Right lobe of liver (tissue), 6 donors: Measurements from ENCODE around the gene TBX4. TPM values are rescaled to one million over a fixed set of nuclear protein-coding genes. Genes with fewer than 3 reads are reported as not detected.
"Not testable (repeated sequence)": the region's sequence is repeated elsewhere in the genome, so short reads cannot be mapped to it uniquely, and the experiment has no call there.

Source experiments
- ATAC-seq, 4 donors: fragments of 200-7000 bp; cut with Tn5 transposase; one replicate each; pipeline ENCODE4 v1.9.1; 2020; ENCODE audit warnings: mild to moderate bottlenecking in 4 of 4, moderate library complexity in 4 of 4
- DNase-seq, 3 donors: peaks; one replicate each; pipeline ENCODE4 v3.0.0-alpha.2; 2020
- H3K27ac ChIP-seq, 3 donors: fragments of 200-600 bp; one replicate each; pipeline ENCODE4 v1.8.0; 2022
- H3K27me3 ChIP-seq, 2 donors: fragments of 200-600 bp; one replicate each; pipeline ENCODE4 v1.8.0; 2022
- H3K36me3 ChIP-seq, 4 donors: fragments of 200-600 bp; sonication (generic) in 1 of 4; one replicate each; pipeline versions ENCODE4 v1.5.1 to v1.8.0; 2017 to 2022; ENCODE audit warnings: control low read depth in 1 of 4
- H3K4me1 ChIP-seq, 4 donors: fragments of 200-600 bp; sonication (generic) in 1 of 4; one replicate each; pipeline versions ENCODE4 v1.5.1 to v1.8.0; 2017 to 2022; ENCODE audit warnings: control low read depth in 1 of 4
- H3K4me3 ChIP-seq, 3 donors: fragments of 200-600 bp; one replicate each; pipeline ENCODE4 v1.8.0; 2022
- H3K9me3 ChIP-seq, 4 donors: fragments of 200-600 bp; sonication (generic) in 1 of 4; one replicate each; pipeline versions ENCODE4 v1.5.1 to v1.8.0; 2017 to 2022; ENCODE audit warnings: control low read depth in 1 of 4
- POLR2A ChIP-seq: fragments of 450-650 bp; IDR thresholded peaks from one replicate; pipeline ENCODE4 v1.6.1; 2017; ENCODE audit warnings: antibody characterized with exemption, mild to moderate bottlenecking
- WGBS: methylation state at CpG from one replicate; pipeline ENCODE4 v1.1.6; 2018; ENCODE audit warnings: low coverage, low lambda C conversion rate; ENCODE audit not compliant: insufficient coverage; ENCODE audit errors: missing lambda C conversion rate; 5-methylcytosine and 5-hydroxymethylcytosine counted together
- intact Hi-C, 2 donors: fragments of 100-400 bp; cut with DNase I; formaldehyde crosslinking; loops; one replicate each; pipeline versions ENCODE4 v1.11.2 to v1.14.1; 2022
- total RNA-seq, 6 experiments: library from RNA; depleted of rRNA in 2 of 6; stranded (reverse); fragments of >200 nt in 2 of 6; fragmentation: NEBNext Ultra II Directional in 3 of 6; extraction: Animal tissue kit (Norgen Biotek cat#: 25700) in 3 of 6; gene quantifications; one replicate each; pipeline versions ENCODE4 v1.1.0 to v1.2.4, GENCODE V29; 2016 to 2023
- TF ChIP-seq, protein P1 (sequence below), 4 donors: fragments of 200-600 bp in 3 of 4; fragments of 450-650 bp in 1 of 4; IDR thresholded peaks; one replicate each; pipeline versions ENCODE4 v1.5.1 to v1.8.0; 2016 to 2022; ENCODE audit warnings: antibody characterized with exemption in 4 of 4, mild to moderate bottlenecking in 2 of 4
- donor health status: DM: no; HTN: yes; CAD: no.
- donor health status: DM: no; HTN: no; CAD: no.
- donor health status: DM: no; HTN: no; CAD: no.
- donor health status: DM: no; HTN: yes; CAD: no.
- donor health status: DM: no; HTN: yes; CAD: no.

Gene TBX4
- total RNA-seq, 6 experiments from 2014 or later, result not detected

DNA sequence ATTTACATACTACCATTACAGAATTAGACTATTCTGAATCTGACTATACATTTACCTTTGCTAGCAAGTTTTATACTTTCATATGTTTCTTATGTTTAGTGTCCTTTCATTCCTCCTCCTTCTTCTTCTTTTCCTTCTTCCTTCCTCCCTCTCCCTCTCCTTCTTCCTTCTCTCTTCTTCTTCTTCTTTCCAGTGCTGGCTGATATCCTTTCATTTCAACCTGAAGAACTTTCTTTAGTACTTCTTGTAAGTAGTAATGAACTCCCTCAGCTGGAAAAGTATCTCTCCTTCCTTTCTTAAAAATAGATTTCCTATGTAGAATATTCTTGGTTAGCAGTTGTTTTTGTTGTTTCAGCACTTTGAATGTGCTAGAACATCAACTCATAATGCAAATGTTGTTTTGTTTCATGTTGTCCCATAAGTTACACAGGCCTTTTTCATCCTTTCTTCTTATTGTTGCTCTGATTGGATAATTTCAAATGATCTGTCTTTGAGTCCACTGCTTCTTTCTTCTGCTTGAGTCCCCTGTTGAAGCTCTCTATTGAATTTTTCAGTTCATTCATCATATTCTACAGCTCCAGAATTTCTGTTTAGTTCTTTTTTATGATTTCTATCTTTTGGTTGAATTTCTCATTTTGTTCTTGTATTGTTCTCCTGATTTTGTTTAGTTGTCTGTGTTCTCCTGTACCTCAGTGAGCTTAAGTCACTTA lies 15.1 kb upstream of the TBX4 start:
- no peaks in the 10 kb centered on the region for H3K4me1 ChIP-seq
- no peak overlapping the region for H3K4me3 ChIP-seq
- no peaks in the 10 kb centered on the region for H3K27me3 ChIP-seq
- ATAC-seq (no peak), DNase-seq (no peak)
- TF ChIP-seq POLR2A, result no peak
- TF ChIP-seq, protein P1, sequence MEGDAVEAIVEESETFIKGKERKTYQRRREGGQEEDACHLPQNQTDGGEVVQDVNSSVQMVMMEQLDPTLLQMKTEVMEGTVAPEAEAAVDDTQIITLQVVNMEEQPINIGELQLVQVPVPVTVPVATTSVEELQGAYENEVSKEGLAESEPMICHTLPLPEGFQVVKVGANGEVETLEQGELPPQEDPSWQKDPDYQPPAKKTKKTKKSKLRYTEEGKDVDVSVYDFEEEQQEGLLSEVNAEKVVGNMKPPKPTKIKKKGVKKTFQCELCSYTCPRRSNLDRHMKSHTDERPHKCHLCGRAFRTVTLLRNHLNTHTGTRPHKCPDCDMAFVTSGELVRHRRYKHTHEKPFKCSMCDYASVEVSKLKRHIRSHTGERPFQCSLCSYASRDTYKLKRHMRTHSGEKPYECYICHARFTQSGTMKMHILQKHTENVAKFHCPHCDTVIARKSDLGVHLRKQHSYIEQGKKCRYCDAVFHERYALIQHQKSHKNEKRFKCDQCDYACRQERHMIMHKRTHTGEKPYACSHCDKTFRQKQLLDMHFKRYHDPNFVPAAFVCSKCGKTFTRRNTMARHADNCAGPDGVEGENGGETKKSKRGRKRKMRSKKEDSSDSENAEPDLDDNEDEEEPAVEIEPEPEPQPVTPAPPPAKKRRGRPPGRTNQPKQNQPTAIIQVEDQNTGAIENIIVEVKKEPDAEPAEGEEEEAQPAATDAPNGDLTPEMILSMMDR (IDR thresholded peaks at IDR 0.05), result no peak
- no peaks in the 10 kb centered on the region for H3K36me3 ChIP-seq
- no peak overlapping the region for H3K27ac ChIP-seq
- H3K9me3 ChIP-seq, result no peaks in the 10 kb centered on the region
- intact Hi-C loops, result no loop called here

DNA sequence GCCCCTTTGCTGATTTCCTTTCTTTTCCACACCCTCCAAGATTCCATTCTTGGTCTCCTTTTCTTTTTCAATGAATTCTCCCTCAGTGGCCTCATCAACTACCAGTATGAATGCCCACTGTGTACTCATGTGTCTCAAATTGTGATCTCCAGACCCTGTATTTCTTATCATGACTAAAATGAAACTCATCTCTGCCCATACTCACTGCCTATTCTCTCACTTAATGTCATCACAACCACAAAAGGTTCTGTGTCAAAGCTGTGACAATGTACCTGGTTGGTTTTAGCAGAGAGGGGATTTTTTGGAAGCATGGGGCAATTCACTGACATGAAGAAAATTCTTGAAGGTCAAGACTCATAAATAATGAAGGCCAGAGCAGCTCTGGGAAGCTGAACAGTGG lies 11.5 kb upstream of the TBX4 start:
- Histone ChIP-seq H3K4me1 (no peaks in the 10 kb centered on the region), H3K36me3 (no peaks in the 10 kb centered on the region), H3K27ac (no peak overlapping the region), H3K4me3 (no peak overlapping the region), H3K9me3 (no peaks in the 10 kb centered on the region), H3K27me3 (no peaks in the 10 kb centered on the region)
- no peak for ATAC-seq
- intact Hi-C loops, result no loop called here
- TF ChIP-seq, protein P1 (IDR thresholded peaks at IDR 0.05), result no peak
- TF ChIP-seq POLR2A, result no peak
- no peak for DNase-seq

DNA sequence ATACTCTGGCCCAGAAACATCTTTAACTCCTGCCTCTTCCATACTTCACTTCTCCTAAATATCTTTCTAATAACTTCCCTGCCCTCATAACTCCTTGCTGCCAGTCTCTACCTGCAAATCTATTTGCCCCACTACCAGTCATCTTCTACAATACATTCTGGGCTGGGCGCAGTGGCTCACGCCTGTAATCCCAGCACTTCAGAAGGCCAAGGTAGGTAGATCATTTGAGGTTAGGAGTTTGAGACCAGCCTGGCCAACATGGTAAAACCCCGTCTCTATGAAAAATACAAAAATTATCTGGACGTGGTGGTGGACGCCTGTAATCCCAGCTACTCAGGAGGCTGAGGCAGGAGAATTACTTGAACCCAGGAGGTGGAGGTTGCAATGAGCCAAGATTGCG lies 10.7 kb upstream of the TBX4 start:
- H3K4me3 ChIP-seq, H3K9me3 ChIP-seq, H3K27me3 ChIP-seq, DNase-seq, H3K27ac ChIP-seq, H3K4me1 ChIP-seq, intact Hi-C loops, H3K36me3 ChIP-seq, ATAC-seq: not testable (repeated sequence)
- 85% methylated on average over 6 of the region's 6 CpGs for WGBS

DNA sequence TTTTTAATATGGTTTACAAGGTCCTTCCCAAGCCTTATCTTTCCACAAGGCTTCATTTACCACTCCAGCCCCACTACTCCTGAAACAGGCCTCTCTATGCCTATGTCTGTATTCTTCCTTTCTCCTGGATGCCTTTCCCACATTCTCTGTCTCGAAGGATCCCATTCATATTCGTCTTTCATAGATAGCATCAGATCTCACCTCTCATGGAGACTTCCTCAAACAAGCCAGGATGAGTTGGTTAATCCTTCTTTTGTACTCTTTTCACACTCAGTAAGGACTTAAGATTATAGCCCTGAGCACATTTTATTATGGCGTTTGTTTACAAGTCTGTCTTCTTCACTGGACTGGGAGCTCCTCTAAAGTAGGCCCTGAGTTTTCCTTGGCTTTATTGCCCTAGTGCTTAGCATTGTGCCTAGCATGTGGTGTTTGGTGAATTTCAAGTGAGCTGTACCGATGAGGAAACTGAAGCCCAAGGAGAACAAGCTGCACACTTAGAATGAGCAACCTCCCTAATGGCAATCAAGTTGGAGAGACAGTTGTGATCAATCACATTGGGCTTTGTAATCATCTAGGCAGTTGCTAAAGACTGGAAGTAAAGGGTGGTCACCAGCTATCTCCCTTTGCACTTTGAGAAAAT lies 10.0 kb upstream of the TBX4 start:
- Histone ChIP-seq H3K36me3 (no peaks in the 10 kb centered on the region), H3K27me3 (no peaks in the 10 kb centered on the region), H3K27ac (no peak overlapping the region), H3K9me3 (no peaks in the 10 kb centered on the region), H3K4me3 (no peak overlapping the region), H3K4me1 (no peaks in the 10 kb centered on the region)
- DNase-seq (no peak), ATAC-seq (no peak)
- intact Hi-C loops, result no loop called here
- TF ChIP-seq POLR2A, result no peak
- 46% methylated on average over 4 of the region's 4 CpGs for WGBS

DNA sequence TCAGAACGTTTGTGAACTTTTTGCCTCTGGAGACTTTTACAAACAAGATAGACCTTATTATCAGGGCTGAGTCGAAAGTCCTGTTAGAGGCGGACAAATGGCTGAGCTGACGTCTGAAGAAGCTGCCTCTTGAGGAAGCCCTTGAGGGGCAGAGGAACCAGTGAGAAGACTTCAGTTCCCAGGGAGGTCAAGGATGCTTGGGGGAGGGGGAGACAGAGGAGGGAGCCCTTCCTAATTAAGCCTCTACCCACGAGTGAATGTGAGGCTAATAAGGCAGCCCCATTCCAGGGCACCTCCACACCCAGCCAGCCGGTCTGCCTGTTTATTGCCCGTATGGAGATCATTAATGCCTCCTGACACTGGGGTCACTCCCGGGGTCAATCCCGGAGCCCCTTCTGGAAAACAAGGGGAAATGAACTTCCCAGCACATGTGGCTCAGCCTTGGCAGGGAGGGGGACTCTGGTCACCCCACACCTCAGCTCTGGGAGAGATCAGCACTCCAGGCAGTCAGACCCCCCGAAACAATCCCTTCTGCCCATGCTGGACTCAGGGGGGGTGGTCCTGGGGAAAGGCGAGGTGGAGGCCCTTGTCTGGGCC lies 9.2 kb upstream of the TBX4 start:
- no peaks in the 10 kb centered on the region for H3K9me3 ChIP-seq
- H3K36me3 ChIP-seq, result no peaks in the 10 kb centered on the region
- H3K4me1 ChIP-seq, result no peaks in the 10 kb centered on the region
- ATAC-seq (no peak), DNase-seq (no peak)
- intact Hi-C loops, result no loop called here
- 61% methylated on average over 5 of the region's 11 CpGs for WGBS
- H3K27me3 ChIP-seq, result no peaks in the 10 kb centered on the region
- no peak overlapping the region for H3K27ac ChIP-seq
- H3K4me3 ChIP-seq, result no peak overlapping the region
- TF ChIP-seq POLR2A, result no peak
- TF ChIP-seq, protein P1 (IDR thresholded peaks at IDR 0.05), result no peak
